GM18520 (cell line): ENCODE data around the gene UNC5B.

Experiments
- ATAC-seq: cut with Tn5 transposase; IDR thresholded peaks from one replicate; pipeline ENCODE4 v1.9.1; 2021; ENCODE audit not compliant: unreplicated experiment

The UNC5B gene

GRCh38 chr10:71212318-71213126 lies at the start of gene UNC5B:
UNC5B (plus strand) TSS chr10:71212570; CDS start chr10:71212986, 416 bp downstream.
- no peak for ATAC-seq

- no peak for ATAC-seq
Observed at GRCh38 chr10:71173466-71173865, 38.9 kb upstream of the UNC5B start.

- ATAC-seq, result no peak
Observed at GRCh38 chr10:71176661-71177060, 35.7 kb upstream of the UNC5B start.

GRCh38 chr10:71177651-71178199 lies 34.6 kb upstream of the UNC5B start:
- no peak for ATAC-seq

- ATAC-seq, result no peak
Observed at GRCh38 chr10:71178880-71179279, 33.5 kb upstream of the UNC5B start.

- ATAC-seq, result no peak
Observed at GRCh38 chr10:71179382-71179781, 33.0 kb upstream of the UNC5B start.

- no peak for ATAC-seq
Observed at GRCh38 chr10:71184421-71184820, 27.9 kb upstream of the UNC5B start.

GRCh38 chr10:71185209-71185608 lies 27.2 kb upstream of the UNC5B start:
- ATAC-seq, result no peak

GRCh38 chr10:71187197-71187596 lies 25.2 kb upstream of the UNC5B start:
- no peak for ATAC-seq

- ATAC-seq, result no peak
Observed at GRCh38 chr10:71187600-71187999, 24.8 kb upstream of the UNC5B start.

GRCh38 chr10:71188201-71188600 lies 24.2 kb upstream of the UNC5B start:
- no peak for ATAC-seq

GRCh38 chr10:71191019-71191418 lies 21.4 kb upstream of the UNC5B start:
- no peak for ATAC-seq

- ATAC-seq, result no peak
Observed at GRCh38 chr10:71191551-71192076, 20.8 kb upstream of the UNC5B start.

- no peak for ATAC-seq
Observed at GRCh38 chr10:71193516-71193915, 18.9 kb upstream of the UNC5B start.

- ATAC-seq, result no peak
Observed at GRCh38 chr10:71197955-71198354, 14.4 kb upstream of the UNC5B start.

GRCh38 chr10:71201849-71202248 lies 10.5 kb upstream of the UNC5B start:
- ATAC-seq, result no peak

GRCh38 chr10:71202314-71202713 lies 10.1 kb upstream of the UNC5B start:
- ATAC-seq, result no peak

- ATAC-seq, result no peak
Observed at GRCh38 chr10:71203124-71203523, 9.2 kb upstream of the UNC5B start.

- no peak for ATAC-seq
Observed at GRCh38 chr10:71203716-71204115, 8.7 kb upstream of the UNC5B start.

GRCh38 chr10:71204746-71205145 lies 7.6 kb upstream of the UNC5B start:
- ATAC-seq, result no peak

- no peak for ATAC-seq
Observed at GRCh38 chr10:71205468-71205867, 6.9 kb upstream of the UNC5B start.

GRCh38 chr10:71206911-71207310 lies 5.5 kb upstream of the UNC5B start:
- ATAC-seq, result no peak
